ENCODE measurements around the gene ERBB3.

Gene ERBB3

GRCh38 chr12:56087220-56087619, 7.3 kb downstream of the ERBB3 start:
- Histone ChIP-seq H3K27me3 (ENCODE audit: control insufficient read depth in 5 of 5, insufficient read depth in 4 of 5, low read length in 5 of 5) (no peaks in the 10 kb centered on the region), H3K9me3 (ENCODE audit: control insufficient read depth in 5 of 5, low read length in 5 of 5) (no peaks in the 10 kb centered on the region), H3K9ac (ENCODE audit: low read length in 5 of 5) (no peak overlapping the region), H3K27ac (ENCODE audit: low read depth, low read length) (no peak overlapping the region), H3K4me1 (ENCODE audit: control insufficient read depth in 5 of 5, insufficient read depth in 5 of 5, low read length in 5 of 5) (peaks cover 0 to 3% (median 0%) of the 10 kb centered on the region in 5 donors), H3K36me3 (ENCODE audit: control insufficient read depth in 5 of 5, insufficient read depth in 5 of 5, low read length in 5 of 5) (no peaks in the 10 kb centered on the region), H3K4me3 (ENCODE audit: low read depth in 1 of 5, low read length in 5 of 5) (no peak overlapping the region)

GRCh38 chr12:56097738-56098137, 17.8 kb downstream of the ERBB3 start:
- Histone ChIP-seq H3K4me1 (ENCODE audit: control insufficient read depth in 5 of 5, insufficient read depth in 5 of 5, low read length in 5 of 5) (no peaks in the 10 kb centered on the region), H3K9ac (ENCODE audit: low read length in 5 of 5) (no peak overlapping the region), H3K4me3 (ENCODE audit: low read depth in 1 of 5, low read length in 5 of 5) (no peak overlapping the region), H3K36me3 (ENCODE audit: control insufficient read depth in 5 of 5, insufficient read depth in 5 of 5, low read length in 5 of 5) (no peaks in the 10 kb centered on the region), H3K9me3 (ENCODE audit: control insufficient read depth in 5 of 5, low read length in 5 of 5) (no peaks in the 10 kb centered on the region), H3K27ac (ENCODE audit: low read depth, low read length) (no peak overlapping the region), H3K27me3 (ENCODE audit: control insufficient read depth in 5 of 5, insufficient read depth in 4 of 5, low read length in 5 of 5) (peaks cover 0 to 17% (median 2%) of the 10 kb centered on the region in 5 donors)

GRCh38 chr12:56098592-56098991, 18.6 kb downstream of the ERBB3 start:
- Histone ChIP-seq H3K4me3 (ENCODE audit: low read depth in 1 of 5, low read length in 5 of 5) (no peak overlapping the region), H3K27ac (ENCODE audit: low read depth, low read length) (no peak overlapping the region), H3K9ac (ENCODE audit: low read length in 5 of 5) (no peak overlapping the region), H3K9me3 (ENCODE audit: control insufficient read depth in 5 of 5, low read length in 5 of 5) (no peaks in the 10 kb centered on the region), H3K27me3 (ENCODE audit: control insufficient read depth in 5 of 5, insufficient read depth in 4 of 5, low read length in 5 of 5) (peaks cover 0 to 17% (median 2%) of the 10 kb centered on the region in 5 donors), H3K36me3 (ENCODE audit: control insufficient read depth in 5 of 5, insufficient read depth in 5 of 5, low read length in 5 of 5) (no peaks in the 10 kb centered on the region), H3K4me1 (ENCODE audit: control insufficient read depth in 5 of 5, insufficient read depth in 5 of 5, low read length in 5 of 5) (peaks cover 4 to 6% (median 5%) of the 10 kb centered on the region in 5 donors)

DNA sequence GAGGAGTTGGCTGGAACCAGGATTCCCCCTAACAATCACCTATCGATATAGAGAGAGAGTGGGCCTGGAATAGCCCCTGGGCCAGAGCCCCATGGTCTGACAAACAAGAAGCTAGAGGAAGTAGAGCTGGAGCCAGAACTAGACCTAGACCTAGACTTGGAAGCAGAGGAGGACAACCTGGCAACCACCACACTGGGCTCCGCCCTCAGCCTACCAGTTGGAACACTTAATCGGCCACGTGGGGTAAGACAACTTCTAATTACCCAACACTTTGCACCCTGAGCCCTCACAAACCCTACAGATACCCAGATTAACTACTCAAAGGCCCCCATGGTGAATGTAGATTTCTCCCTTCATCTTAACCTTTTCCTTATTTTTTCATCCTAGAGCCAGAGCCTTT, 19.8 kb downstream of the ERBB3 start:
- no peaks in the 10 kb centered on the region for H3K9me3 ChIP-seq (ENCODE audit: control insufficient read depth in 5 of 5, low read length in 5 of 5)
- no peak overlapping the region for H3K9ac ChIP-seq (ENCODE audit: low read length in 5 of 5)
- H3K27me3 ChIP-seq (ENCODE audit: control insufficient read depth in 5 of 5, insufficient read depth in 4 of 5, low read length in 5 of 5), result peaks cover 0 to 13% (median 2%) of the 10 kb centered on the region in 5 donors
- no peak overlapping the region for H3K4me3 ChIP-seq (ENCODE audit: low read depth in 1 of 5, low read length in 5 of 5)
- peaks cover 5 to 12% (median 9%) of the 10 kb centered on the region in 5 donors for H3K4me1 ChIP-seq (ENCODE audit: control insufficient read depth in 5 of 5, insufficient read depth in 5 of 5, low read length in 5 of 5)
- H3K36me3 ChIP-seq (ENCODE audit: control insufficient read depth in 5 of 5, insufficient read depth in 5 of 5, low read length in 5 of 5), result no peaks in the 10 kb centered on the region
- H3K27ac ChIP-seq (ENCODE audit: low read depth, low read length), result no peak overlapping the region

- Histone ChIP-seq H3K4me1 (ENCODE audit: control insufficient read depth in 5 of 5, insufficient read depth in 5 of 5, low read length in 5 of 5) (peaks cover 11 to 24% (median 20%) of the 10 kb centered on the region in 5 donors), H3K4me3 (ENCODE audit: low read depth in 1 of 5, low read length in 5 of 5) (no peak overlapping the region), H3K27ac (ENCODE audit: low read depth, low read length) (no peak overlapping the region), H3K36me3 (ENCODE audit: control insufficient read depth in 5 of 5, insufficient read depth in 5 of 5, low read length in 5 of 5) (no peaks in the 10 kb centered on the region), H3K9ac (ENCODE audit: low read length in 5 of 5) (no peak overlapping the region), H3K27me3 (ENCODE audit: control insufficient read depth in 5 of 5, insufficient read depth in 4 of 5, low read length in 5 of 5) (peaks cover 0 to 4% (median 0%) of the 10 kb centered on the region in 5 donors), H3K9me3 (ENCODE audit: control insufficient read depth in 5 of 5, low read length in 5 of 5) (no peaks in the 10 kb centered on the region)
Measured at GRCh38 chr12:56101045-56101444, 21.1 kb downstream of the ERBB3 start.

DNA sequence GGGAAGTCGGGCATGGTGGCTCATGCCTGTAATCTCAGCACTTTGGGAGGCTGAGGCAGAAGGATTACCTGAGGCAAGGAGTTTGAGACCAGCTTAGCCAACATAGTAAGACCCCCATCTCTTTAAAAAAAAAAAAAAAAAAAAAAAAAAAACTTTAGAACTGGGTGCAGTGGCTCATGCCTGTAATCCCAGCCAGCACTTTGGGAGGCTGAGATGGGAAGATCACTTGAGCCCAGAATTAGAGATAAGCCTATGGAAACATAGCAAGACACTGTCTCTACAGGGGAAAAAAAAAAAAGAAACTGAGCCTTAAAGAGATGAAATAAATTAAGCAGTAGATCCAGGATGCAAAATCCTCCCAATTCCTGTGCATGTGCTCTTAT, 22.7 kb downstream of the ERBB3 start:
- Histone ChIP-seq H3K27me3 (ENCODE audit: control insufficient read depth in 5 of 5, insufficient read depth in 4 of 5, low read length in 5 of 5) (peaks cover 0 to 1% (median 0%) of the 10 kb centered on the region in 5 donors), H3K4me1 (ENCODE audit: control insufficient read depth in 5 of 5, insufficient read depth in 5 of 5, low read length in 5 of 5) (peaks cover 13 to 28% (median 22%) of the 10 kb centered on the region in 5 donors), H3K9ac (ENCODE audit: low read length in 5 of 5) (no peak overlapping the region), H3K4me3 (ENCODE audit: low read depth in 1 of 5, low read length in 5 of 5) (no peak overlapping the region), H3K27ac (ENCODE audit: low read depth, low read length) (no peak overlapping the region), H3K9me3 (ENCODE audit: control insufficient read depth in 5 of 5, low read length in 5 of 5) (no peaks in the 10 kb centered on the region), H3K36me3 (ENCODE audit: control insufficient read depth in 5 of 5, insufficient read depth in 5 of 5, low read length in 5 of 5) (peaks cover 0 to 11% (median 10%) of the 10 kb centered on the region in 5 donors)

- H3K4me3 ChIP-seq (ENCODE audit: low read depth in 1 of 5, low read length in 5 of 5), result peak overlapping the region; percentile 74 to 96 (median 88)
- no peaks in the 10 kb centered on the region for H3K9me3 ChIP-seq (ENCODE audit: control insufficient read depth in 5 of 5, low read length in 5 of 5)
- H3K4me1 ChIP-seq (ENCODE audit: control insufficient read depth in 5 of 5, insufficient read depth in 5 of 5, low read length in 5 of 5), result peaks cover 13 to 28% (median 22%) of the 10 kb centered on the region in 5 donors
- peak overlapping the region in 4 of 5 donors; percentile 48 to 95 (median 90) for H3K9ac ChIP-seq (ENCODE audit: low read length in 5 of 5)
- H3K27ac ChIP-seq (ENCODE audit: low read depth, low read length), result peak overlapping the region; percentile 4
- H3K27me3 ChIP-seq (ENCODE audit: control insufficient read depth in 5 of 5, insufficient read depth in 4 of 5, low read length in 5 of 5), result no peaks in the 10 kb centered on the region
- H3K36me3 ChIP-seq (ENCODE audit: control insufficient read depth in 5 of 5, insufficient read depth in 5 of 5, low read length in 5 of 5), result peaks cover 2 to 16% (median 15%) of the 10 kb centered on the region in 5 donors
Measured at GRCh38 chr12:56103066-56103711, 23.2 kb downstream of the ERBB3 start.

- Histone ChIP-seq H3K27me3 (ENCODE audit: control insufficient read depth in 5 of 5, insufficient read depth in 4 of 5, low read length in 5 of 5) (no peaks in the 10 kb centered on the region), H3K9ac (ENCODE audit: low read length in 5 of 5) (peak overlapping the region in 4 of 5 donors; percentile 82 to 95 (median 90)), H3K36me3 (ENCODE audit: control insufficient read depth in 5 of 5, insufficient read depth in 5 of 5, low read length in 5 of 5) (peaks cover 6 to 22% (median 20%) of the 10 kb centered on the region in 5 donors), H3K4me1 (ENCODE audit: control insufficient read depth in 5 of 5, insufficient read depth in 5 of 5, low read length in 5 of 5) (peaks cover 13 to 28% (median 22%) of the 10 kb centered on the region in 5 donors), H3K4me3 (ENCODE audit: low read depth in 1 of 5, low read length in 5 of 5) (peak overlapping the region; percentile 74 to 96 (median 88)), H3K27ac (ENCODE audit: low read depth, low read length) (peak overlapping the region; percentile 81), H3K9me3 (ENCODE audit: control insufficient read depth in 5 of 5, low read length in 5 of 5) (no peaks in the 10 kb centered on the region)
Measured at GRCh38 chr12:56103823-56104108, 23.8 kb downstream of the ERBB3 start.

DNA sequence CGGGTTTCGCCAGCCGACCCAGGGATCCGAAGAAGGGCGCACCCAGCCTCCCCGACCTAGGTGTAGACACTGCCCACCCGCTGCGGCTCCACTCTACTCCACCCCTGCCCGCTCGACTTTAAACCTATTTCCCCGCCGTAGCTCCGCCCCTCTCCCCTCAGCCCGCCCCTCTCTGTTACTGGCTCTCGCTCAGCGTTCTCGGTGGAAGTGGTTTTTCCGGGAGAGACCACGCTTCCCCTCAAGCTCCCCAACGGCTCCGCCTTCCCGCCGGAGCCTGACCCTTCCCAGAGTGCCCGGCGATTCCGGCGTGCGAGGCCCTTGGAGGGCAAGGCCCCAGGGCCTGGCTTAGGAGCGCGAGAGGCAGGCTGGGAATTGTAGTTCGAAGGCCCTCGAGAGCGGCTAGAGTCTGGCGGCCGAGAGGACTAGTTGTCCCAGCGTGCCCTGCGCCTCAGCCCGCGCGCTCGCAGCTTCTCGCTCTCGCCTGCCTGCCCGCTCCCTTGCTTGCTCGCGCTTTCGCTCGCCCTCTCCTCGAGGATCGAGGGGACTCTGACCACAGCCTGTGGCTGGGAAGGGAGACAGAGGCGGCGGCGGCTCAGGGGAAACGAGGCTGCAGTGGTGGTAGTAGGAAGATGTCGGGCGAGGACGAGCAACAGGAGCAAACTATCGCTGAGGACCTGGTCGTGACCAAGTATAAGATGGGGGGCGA, 24.3 kb downstream of the ERBB3 start, which contains the start of gene PA2G4:
Gene PA2G4, plus strand, starts transcription at position 451 of the 706 bp plus-strand sequence. Its CDS starts 179 bp downstream, at position 630.
- Histone ChIP-seq H3K27me3 (ENCODE audit: control insufficient read depth in 5 of 5, insufficient read depth in 4 of 5, low read length in 5 of 5) (no peaks in the 10 kb centered on the region), H3K27ac (ENCODE audit: low read depth, low read length) (peak within 1 kb of the TSS; percentile 81), H3K9me3 (ENCODE audit: control insufficient read depth in 5 of 5, low read length in 5 of 5) (no peaks in the 10 kb centered on the region), H3K4me3 (ENCODE audit: low read depth in 1 of 5, low read length in 5 of 5) (peak within 1 kb of the TSS; percentile 84 to 96 (median 88)), H3K4me1 (ENCODE audit: control insufficient read depth in 5 of 5, insufficient read depth in 5 of 5, low read length in 5 of 5) (peaks cover 13 to 28% (median 22%) of the 10 kb centered on the region in 5 donors), H3K9ac (ENCODE audit: low read length in 5 of 5) (peak within 1 kb of the TSS; percentile 81 to 95 (median 94)), H3K36me3 (ENCODE audit: control insufficient read depth in 5 of 5, insufficient read depth in 5 of 5, low read length in 5 of 5) (peaks cover 6 to 26% (median 22%) of the 10 kb centered on the region in 5 donors)
